ENCODE measurements around the gene STAC. TPM values are rescaled to one million over a fixed set of nuclear protein-coding genes. Genes with fewer than 3 reads are reported as not detected.

STAC gene
- total RNA-seq, 1 experiment from 2014 or later: not detected

GRCh38 chr3:36428445-36428844, 48.1 kb downstream of the STAC start:
- no peak overlapping the region for H2AFZ ChIP-seq (ENCODE audit: low read length)
- H4K20me1 ChIP-seq (ENCODE audit: insufficient read depth, low read depth, low read length): no peaks in the 10 kb centered on the region
- no peak overlapping the region for H3K9ac ChIP-seq (ENCODE audit: low read length)
- H3K4me3 ChIP-seq (ENCODE audit: low read length): no peak overlapping the region
- no peaks in the 10 kb centered on the region for H3K9me2 ChIP-seq (replicated peaks; ENCODE audit: insufficient read depth, low read length)
- no peaks in the 10 kb centered on the region for H3K79me2 ChIP-seq (ENCODE audit: low read length)
- no peaks in the 10 kb centered on the region for H3K4me1 ChIP-seq (ENCODE audit: low read length)
- DNase-seq: no peak
- H3K27ac ChIP-seq (ENCODE audit: low read length): no peak overlapping the region
- no peaks in the 10 kb centered on the region for H3K36me3 ChIP-seq (ENCODE audit: insufficient read depth, low read length)
- no peaks in the 10 kb centered on the region for H3K27me3 ChIP-seq (ENCODE audit: low read length)
- no peaks in the 10 kb centered on the region for H3K9me3 ChIP-seq (ENCODE audit: low read length)
- H3K4me2 ChIP-seq (ENCODE audit: low read depth, low read length, poor library complexity, severe bottlenecking): no peak overlapping the region

- no peaks in the 10 kb centered on the region for H3K4me1 ChIP-seq (ENCODE audit: low read length)
- H3K9me3 ChIP-seq (ENCODE audit: low read length): no peaks in the 10 kb centered on the region
- H3K27ac ChIP-seq (ENCODE audit: low read length): no peak overlapping the region
- H3K27me3 ChIP-seq (ENCODE audit: low read length): no peaks in the 10 kb centered on the region
- no peaks in the 10 kb centered on the region for H3K36me3 ChIP-seq (ENCODE audit: insufficient read depth, low read length)
- no peaks in the 10 kb centered on the region for H4K20me1 ChIP-seq (ENCODE audit: insufficient read depth, low read depth, low read length)
- no peak overlapping the region for H3K9ac ChIP-seq (ENCODE audit: low read length)
- no peak overlapping the region for H3K4me3 ChIP-seq (ENCODE audit: low read length)
- no peak for DNase-seq
- H3K9me2 ChIP-seq (replicated peaks; ENCODE audit: insufficient read depth, low read length): no peaks in the 10 kb centered on the region
- H3K4me2 ChIP-seq (ENCODE audit: low read depth, low read length, poor library complexity, severe bottlenecking): no peak overlapping the region
- H3K79me2 ChIP-seq (ENCODE audit: low read length): no peaks in the 10 kb centered on the region
- H2AFZ ChIP-seq (ENCODE audit: low read length): no peak overlapping the region
Measured at GRCh38 chr3:36429986-36430485, 49.7 kb downstream of the STAC start.

- no peaks in the 10 kb centered on the region for H3K36me3 ChIP-seq (ENCODE audit: insufficient read depth, low read length)
- no peaks in the 10 kb centered on the region for H3K9me3 ChIP-seq (ENCODE audit: low read length)
- no peaks in the 10 kb centered on the region for H3K9me2 ChIP-seq (replicated peaks; ENCODE audit: insufficient read depth, low read length)
- H3K27me3 ChIP-seq (ENCODE audit: low read length): no peaks in the 10 kb centered on the region
- H3K27ac ChIP-seq (ENCODE audit: low read length): no peak overlapping the region
- H3K4me2 ChIP-seq (ENCODE audit: low read depth, low read length, poor library complexity, severe bottlenecking): no peak overlapping the region
- H2AFZ ChIP-seq (ENCODE audit: low read length): no peak overlapping the region
- H3K79me2 ChIP-seq (ENCODE audit: low read length): no peaks in the 10 kb centered on the region
- H3K4me1 ChIP-seq (ENCODE audit: low read length): no peaks in the 10 kb centered on the region
- no peak for DNase-seq
- no peak overlapping the region for H3K4me3 ChIP-seq (ENCODE audit: low read length)
- no peaks in the 10 kb centered on the region for H4K20me1 ChIP-seq (ENCODE audit: insufficient read depth, low read depth, low read length)
- no peak overlapping the region for H3K9ac ChIP-seq (ENCODE audit: low read length)
Measured at GRCh38 chr3:36433511-36433910, 53.2 kb downstream of the STAC start.

GRCh38 chr3:36434687-36435426, 54.6 kb downstream of the STAC start:
- H3K79me2 ChIP-seq (ENCODE audit: low read length): no peaks in the 10 kb centered on the region
- no peaks in the 10 kb centered on the region for H3K36me3 ChIP-seq (ENCODE audit: insufficient read depth, low read length)
- no peak overlapping the region for H3K27ac ChIP-seq (ENCODE audit: low read length)
- no peaks in the 10 kb centered on the region for H4K20me1 ChIP-seq (ENCODE audit: insufficient read depth, low read depth, low read length)
- H3K4me2 ChIP-seq (ENCODE audit: low read depth, low read length, poor library complexity, severe bottlenecking): no peak overlapping the region
- H3K27me3 ChIP-seq (ENCODE audit: low read length): no peaks in the 10 kb centered on the region
- no peak overlapping the region for H3K9ac ChIP-seq (ENCODE audit: low read length)
- no peak overlapping the region for H2AFZ ChIP-seq (ENCODE audit: low read length)
- DNase-seq: peak; percentile 47
- H3K9me2 ChIP-seq (replicated peaks; ENCODE audit: insufficient read depth, low read length): no peaks in the 10 kb centered on the region
- no peaks in the 10 kb centered on the region for H3K9me3 ChIP-seq (ENCODE audit: low read length)
- H3K4me1 ChIP-seq (ENCODE audit: low read length): no peaks in the 10 kb centered on the region
- H3K4me3 ChIP-seq (ENCODE audit: low read length): no peak overlapping the region

- Histone ChIP-seq H3K4me2 (ENCODE audit: low read depth, low read length, poor library complexity, severe bottlenecking) (no peak overlapping the region), H3K9me2 (replicated peaks; ENCODE audit: insufficient read depth, low read length) (no peaks in the 10 kb centered on the region), H3K9me3 (ENCODE audit: low read length) (no peaks in the 10 kb centered on the region), H3K79me2 (ENCODE audit: low read length) (no peaks in the 10 kb centered on the region), H3K36me3 (ENCODE audit: insufficient read depth, low read length) (no peaks in the 10 kb centered on the region), H3K4me1 (ENCODE audit: low read length) (no peaks in the 10 kb centered on the region; the same call in 1 of the 2 replicates), H3K27ac (ENCODE audit: low read length) (no peak overlapping the region), H3K9ac (ENCODE audit: low read length) (no peak overlapping the region), H4K20me1 (ENCODE audit: insufficient read depth, low read depth, low read length) (no peaks in the 10 kb centered on the region), H3K27me3 (ENCODE audit: low read length) (no peaks in the 10 kb centered on the region), H3K4me3 (ENCODE audit: low read length) (no peak overlapping the region), H2AFZ (ENCODE audit: low read length) (no peak overlapping the region)
- no peak for DNase-seq
Measured at GRCh38 chr3:36443028-36443686, 62.9 kb downstream of the STAC start.

GRCh38 chr3:36444909-36445308, 64.6 kb downstream of the STAC start:
- Histone ChIP-seq H3K36me3 (ENCODE audit: insufficient read depth, low read length) (no peaks in the 10 kb centered on the region), H3K9ac (ENCODE audit: low read length) (no peak overlapping the region), H3K9me2 (replicated peaks; ENCODE audit: insufficient read depth, low read length) (no peaks in the 10 kb centered on the region), H3K4me1 (ENCODE audit: low read length) (no peaks in the 10 kb centered on the region; the same call in 1 of the 2 replicates), H2AFZ (ENCODE audit: low read length) (no peak overlapping the region), H4K20me1 (ENCODE audit: insufficient read depth, low read depth, low read length) (no peaks in the 10 kb centered on the region), H3K27me3 (ENCODE audit: low read length) (no peaks in the 10 kb centered on the region), H3K9me3 (ENCODE audit: low read length) (no peaks in the 10 kb centered on the region), H3K4me2 (ENCODE audit: low read depth, low read length, poor library complexity, severe bottlenecking) (no peak overlapping the region), H3K27ac (ENCODE audit: low read length) (no peak overlapping the region), H3K4me3 (ENCODE audit: low read length) (no peak overlapping the region), H3K79me2 (ENCODE audit: low read length) (no peaks in the 10 kb centered on the region)
- DNase-seq: no peak

GRCh38 chr3:36446276-36446675, 66.0 kb downstream of the STAC start:
- Histone ChIP-seq H3K79me2 (ENCODE audit: low read length) (no peaks in the 10 kb centered on the region), H3K9ac (ENCODE audit: low read length) (no peak overlapping the region), H3K27ac (ENCODE audit: low read length) (no peak overlapping the region), H3K4me3 (ENCODE audit: low read length) (no peak overlapping the region), H3K27me3 (ENCODE audit: low read length) (no peaks in the 10 kb centered on the region), H3K4me1 (ENCODE audit: low read length) (no peaks in the 10 kb centered on the region; the same call in 1 of the 2 replicates), H2AFZ (ENCODE audit: low read length) (no peak overlapping the region), H4K20me1 (ENCODE audit: insufficient read depth, low read depth, low read length) (no peaks in the 10 kb centered on the region), H3K36me3 (ENCODE audit: insufficient read depth, low read length) (no peaks in the 10 kb centered on the region), H3K9me3 (ENCODE audit: low read length) (no peaks in the 10 kb centered on the region), H3K9me2 (replicated peaks; ENCODE audit: insufficient read depth, low read length) (no peaks in the 10 kb centered on the region), H3K4me2 (ENCODE audit: low read depth, low read length, poor library complexity, severe bottlenecking) (no peak overlapping the region)
- no peak for DNase-seq

- H3K4me3 ChIP-seq (ENCODE audit: low read length): no peak overlapping the region
- no peaks in the 10 kb centered on the region for H3K9me3 ChIP-seq (ENCODE audit: low read length)
- no peaks in the 10 kb centered on the region for H3K79me2 ChIP-seq (ENCODE audit: low read length)
Measured at GRCh38 chr3:36447061-36447460, 66.8 kb downstream of the STAC start.

More at GRCh38 chr3:36447061-36447460, 66.8 kb downstream of the STAC start:
- H3K27me3 ChIP-seq (ENCODE audit: low read length): no peaks in the 10 kb centered on the region
- H3K9ac ChIP-seq (ENCODE audit: low read length): no peak overlapping the region
- H2AFZ ChIP-seq (ENCODE audit: low read length): no peak overlapping the region
- H3K27ac ChIP-seq (ENCODE audit: low read length): no peak overlapping the region
- no peaks in the 10 kb centered on the region for H3K4me1 ChIP-seq (ENCODE audit: low read length)
- H3K4me2 ChIP-seq (ENCODE audit: low read depth, low read length, poor library complexity, severe bottlenecking): no peak overlapping the region
- DNase-seq: no peak
- no peaks in the 10 kb centered on the region for H3K36me3 ChIP-seq (ENCODE audit: insufficient read depth, low read length)
- H4K20me1 ChIP-seq (ENCODE audit: insufficient read depth, low read depth, low read length): no peaks in the 10 kb centered on the region
- H3K9me2 ChIP-seq (replicated peaks; ENCODE audit: insufficient read depth, low read length): no peaks in the 10 kb centered on the region

All from Karpas-422 (cell line).